ENCODE data around the gene MGAT5. TPM values are rescaled to one million over a fixed set of nuclear protein-coding genes. Genes with fewer than 3 reads are reported as not detected.

Gene MGAT5
- total RNA-seq, 2 experiments from 2014 or later: 60.8 to 68.0 TPM

DNA sequence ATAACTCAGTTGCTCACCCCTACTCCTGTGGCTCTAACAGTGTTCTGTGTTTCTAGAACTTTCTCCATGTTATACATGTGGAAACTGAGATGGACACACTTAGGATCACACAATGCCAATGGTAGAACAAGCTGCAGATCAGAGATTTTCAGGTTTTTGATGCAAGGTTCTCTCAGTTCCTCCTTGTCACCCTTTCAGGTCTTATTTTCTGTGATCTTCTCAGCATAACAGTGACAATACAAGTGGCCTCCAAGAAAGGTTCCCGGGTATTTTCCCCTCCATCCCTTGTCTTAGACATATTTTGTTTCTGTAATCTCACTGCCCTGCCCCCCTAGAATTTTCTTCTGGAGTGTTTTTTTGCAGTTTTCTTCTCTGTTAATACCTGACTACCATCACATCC, 6.2 kb upstream of the MGAT5 start:
- H3K27ac ChIP-seq (ENCODE audit: low read depth, low read length, poor library complexity, severe bottlenecking): peak overlapping the region; percentile 63
- ChIA-PET POLR2A (interaction anchor here (0.9 to 1.3 kb wide), 2 partner anchors 15 to 164 kb away, joined by 3 to 4 read pairs; no protein-coding TSS in a partner anchor), CTCF (ENCODE audit: unreplicated experiment) (interaction anchor here (0.6 kb wide), 1 partner anchor 164 kb away, joined by 4 read pairs; no protein-coding TSS in a partner anchor)
- TF ChIP-seq, protein P1, sequence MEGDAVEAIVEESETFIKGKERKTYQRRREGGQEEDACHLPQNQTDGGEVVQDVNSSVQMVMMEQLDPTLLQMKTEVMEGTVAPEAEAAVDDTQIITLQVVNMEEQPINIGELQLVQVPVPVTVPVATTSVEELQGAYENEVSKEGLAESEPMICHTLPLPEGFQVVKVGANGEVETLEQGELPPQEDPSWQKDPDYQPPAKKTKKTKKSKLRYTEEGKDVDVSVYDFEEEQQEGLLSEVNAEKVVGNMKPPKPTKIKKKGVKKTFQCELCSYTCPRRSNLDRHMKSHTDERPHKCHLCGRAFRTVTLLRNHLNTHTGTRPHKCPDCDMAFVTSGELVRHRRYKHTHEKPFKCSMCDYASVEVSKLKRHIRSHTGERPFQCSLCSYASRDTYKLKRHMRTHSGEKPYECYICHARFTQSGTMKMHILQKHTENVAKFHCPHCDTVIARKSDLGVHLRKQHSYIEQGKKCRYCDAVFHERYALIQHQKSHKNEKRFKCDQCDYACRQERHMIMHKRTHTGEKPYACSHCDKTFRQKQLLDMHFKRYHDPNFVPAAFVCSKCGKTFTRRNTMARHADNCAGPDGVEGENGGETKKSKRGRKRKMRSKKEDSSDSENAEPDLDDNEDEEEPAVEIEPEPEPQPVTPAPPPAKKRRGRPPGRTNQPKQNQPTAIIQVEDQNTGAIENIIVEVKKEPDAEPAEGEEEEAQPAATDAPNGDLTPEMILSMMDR (conservative IDR thresholded peaks at IDR 0.05; ENCODE audit: low read length): no peak
- TF ChIP-seq EZH2phosphoT487 (IDR thresholded peaks at IDR 0.05; ENCODE audit: borderline replicate concordance, low read depth, low read length): no peak
- peaks cover 96% of the 10 kb centered on the region for H3K4me1 ChIP-seq (ENCODE audit: insufficient read depth, low read length, poor library complexity, severe bottlenecking)
- no TSS peak for BruUV-seq (replicated peaks)
- H3K9me2 ChIP-seq (ENCODE audit: insufficient read depth, low read length): no peaks in the 10 kb centered on the region
- H4K20me1 ChIP-seq (ENCODE audit: insufficient read depth, low read length): 0 out of 2 replicates have a peak, but pooled peaks cover 4% of the 10 kb centered on the region
- H3K9me3 ChIP-seq (ENCODE audit: low read length): no peaks in the 10 kb centered on the region
- H3K36me3 ChIP-seq (ENCODE audit: insufficient read depth, low read length): no peaks in the 10 kb centered on the region
- peaks cover 67% of the 10 kb centered on the region; the same call in 1 of the 2 replicates for H3K79me2 ChIP-seq (ENCODE audit: insufficient read depth, low read depth, low read length)
- no peak overlapping the region for H2AFZ ChIP-seq (ENCODE audit: low read length)
- peak overlapping the region; percentile 80 for H3K4me2 ChIP-seq (ENCODE audit: low read length)
- intact Hi-C loops (cut with micrococcal nuclease; ENCODE audit: unreplicated experiment): loop anchor here (2.0 to 5.0 kb wide), 2 partner anchors 35 to 47 kb away; no protein-coding TSS in a partner anchor
- H3K4me3 ChIP-seq (ENCODE audit: low read depth, low read length, poor library complexity, severe bottlenecking): peak overlapping the region; percentile 21
- peak; percentile 69 for DNase-seq (ENCODE audit: low spot score)

GRCh38 chr2:134248913-134249312, 5.0 kb upstream of the MGAT5 start:
- Histone ChIP-seq H3K4me2 (ENCODE audit: low read length) (peak overlapping the region; percentile 80), H3K4me3 (ENCODE audit: low read depth, low read length, poor library complexity, severe bottlenecking) (no peak overlapping the region), H3K4me1 (ENCODE audit: insufficient read depth, low read length, poor library complexity, severe bottlenecking) (peaks cover 100% of the 10 kb centered on the region), H2AFZ (ENCODE audit: low read length) (no peak overlapping the region), H3K36me3 (ENCODE audit: insufficient read depth, low read length) (no peaks in the 10 kb centered on the region), H3K27ac (ENCODE audit: low read depth, low read length, poor library complexity, severe bottlenecking) (no peak overlapping the region), H3K9me2 (ENCODE audit: insufficient read depth, low read length) (no peaks in the 10 kb centered on the region), H4K20me1 (ENCODE audit: insufficient read depth, low read length) (0 out of 2 replicates have a peak, but pooled peaks cover 4% of the 10 kb centered on the region), H3K9me3 (ENCODE audit: low read length) (no peaks in the 10 kb centered on the region), H3K79me2 (ENCODE audit: insufficient read depth, low read depth, low read length) (peaks cover 71% of the 10 kb centered on the region; the same call in 1 of the 2 replicates)
- ChIA-PET POLR2A (interaction anchor here (0.5 to 1.6 kb wide), 6 partner anchors 9 to 1874 kb away, joined by 3 to 5 read pairs (median 4); no protein-coding TSS in a partner anchor), CTCF (ENCODE audit: unreplicated experiment) (no interaction called here)
- intact Hi-C loops (cut with micrococcal nuclease; ENCODE audit: unreplicated experiment): loop anchor here (5.0 kb wide), 1 partner anchor 33 kb away; no protein-coding TSS in a partner anchor
- no TSS peak for BruUV-seq (replicated peaks)
- TF ChIP-seq EZH2phosphoT487 (IDR thresholded peaks at IDR 0.05; ENCODE audit: borderline replicate concordance, low read depth, low read length): no peak
- TF ChIP-seq, protein P1 (conservative IDR thresholded peaks at IDR 0.05; ENCODE audit: low read length): no peak
- no peak for DNase-seq (ENCODE audit: low spot score)

- H3K27ac ChIP-seq (ENCODE audit: low read depth, low read length, poor library complexity, severe bottlenecking): peak overlapping the region; percentile 84
- peak overlapping the region; percentile 80 for H3K4me2 ChIP-seq (ENCODE audit: low read length)
- no peak for DNase-seq (ENCODE audit: low spot score)
- ChIA-PET POLR2A (interaction anchor here (0.7 to 1.8 kb wide), 4 partner anchors 10 to 24 kb away, joined by 3 to 23 read pairs (median 6); no protein-coding TSS in a partner anchor), CTCF (ENCODE audit: unreplicated experiment) (no interaction called here)
- no peaks in the 10 kb centered on the region for H3K9me3 ChIP-seq (ENCODE audit: low read length)
- no TSS peak for BruUV-seq (replicated peaks)
- H3K36me3 ChIP-seq (ENCODE audit: insufficient read depth, low read length): peaks cover 5% of the 10 kb centered on the region
- H3K4me3 ChIP-seq (ENCODE audit: low read depth, low read length, poor library complexity, severe bottlenecking): peak overlapping the region; percentile 35
- H3K4me1 ChIP-seq (ENCODE audit: insufficient read depth, low read length, poor library complexity, severe bottlenecking): peaks cover 100% of the 10 kb centered on the region
- H4K20me1 ChIP-seq (ENCODE audit: insufficient read depth, low read length): 0 out of 2 replicates have a peak, but pooled peaks cover 4% of the 10 kb centered on the region
- intact Hi-C loops (cut with micrococcal nuclease; ENCODE audit: unreplicated experiment): loop anchor here (5.0 kb wide), 2 partner anchors 33 to 118 kb away; no protein-coding TSS in a partner anchor
- H3K9me2 ChIP-seq (ENCODE audit: insufficient read depth, low read length): no peaks in the 10 kb centered on the region
- peaks cover 79% of the 10 kb centered on the region; the same call in 1 of the 2 replicates for H3K79me2 ChIP-seq (ENCODE audit: insufficient read depth, low read depth, low read length)
- TF ChIP-seq, protein P1 (conservative IDR thresholded peaks at IDR 0.05; ENCODE audit: low read length): no peak
- TF ChIP-seq EZH2phosphoT487 (IDR thresholded peaks at IDR 0.05; ENCODE audit: borderline replicate concordance, low read depth, low read length): no peak
- H2AFZ ChIP-seq (ENCODE audit: low read length): no peak overlapping the region
Observed at GRCh38 chr2:134249755-134250154, 4.1 kb upstream of the MGAT5 start.
